Measurements from ENCODE around the gene LCLAT1. TPM values are rescaled to one million over a fixed set of nuclear protein-coding genes. Genes with fewer than 3 reads are reported as not detected.

The LCLAT1 gene
- polyA plus RNA-seq, 2 of the 4 experiments (the other 2 are of a cell fraction) = 19.5 to 71.0 TPM

- ChIA-PET POLR2A (no interaction called here), CTCF (interaction anchor here (0.7 to 1.4 kb wide), 2 partner anchors 59 to 504 kb away, joined by 3 to 4 read pairs; no protein-coding TSS in a partner anchor)
- FAIRE-seq (no peak), ATAC-seq (no peak), DNase-seq (ENCODE audit: low read depth in 1 of 2, low spot score in 1 of 2) (no peak)
- H3K4me1 ChIP-seq = no peaks in the 10 kb centered on the region
- H3K27ac ChIP-seq = no peak overlapping the region
- H3K4me2 ChIP-seq = no peak overlapping the region
- WGBS (ENCODE audit: missing lambda C conversion rate) = 83% methylated on average over 8 of the region's 8 CpGs
- no peak overlapping the region for H3K4me3 ChIP-seq
- H3K9me3 ChIP-seq = no peaks in the 10 kb centered on the region
- no peak for TF ChIP-seq NR3C1 (IDR thresholded peaks at IDR 0.05)
- TF ChIP-seq RCOR1 (IDR thresholded peaks at IDR 0.05; ENCODE audit: low read depth, low read length) = no peak
- no peak for TF ChIP-seq PHF8 (IDR thresholded peaks at IDR 0.05; ENCODE audit: borderline replicate concordance, low read depth)
Observed at GRCh38 chr2:30652271-30652915, 205.3 kb downstream of the LCLAT1 start.

GRCh38 chr2:30653847-30654246, 206.8 kb downstream of the LCLAT1 start:
- ATAC-seq (peak; percentile 40 to 53; a peak in 5 of 6 replicates), DNase-seq (ENCODE audit: low read depth in 1 of 2, low spot score in 1 of 2) (no peak), FAIRE-seq (no peak)
- no peaks in the 10 kb centered on the region for H3K4me1 ChIP-seq
- TF ChIP-seq HDAC2 (IDR thresholded peaks at IDR 0.05) (no peak), EHMT2 (IDR thresholded peaks at IDR 0.05; ENCODE audit: low read depth) (no peak), JUN (IDR thresholded peaks at IDR 0.05) (no peak), HES2 (IDR thresholded peaks at IDR 0.05) (no peak), ELK1 (IDR thresholded peaks at IDR 0.05; ENCODE audit: low read depth, low read length) (no peak), MAFK (IDR thresholded peaks at IDR 0.05; ENCODE audit: partially characterized antibody) (no peak), TP53 (CRISPR knock-in tag; IDR thresholded peaks at IDR 0.05) (no peak), CHD4 (IDR thresholded peaks at IDR 0.05; ENCODE audit: borderline replicate concordance) (no peak), FOSL2 (IDR thresholded peaks at IDR 0.05) (no peak), FOSL2 (CRISPR knock-in tag; IDR thresholded peaks at IDR 0.05) (no peak), ZC3H11A (IDR thresholded peaks at IDR 0.05) (no peak), ZNF302 (CRISPR knock-in tag; IDR thresholded peaks at IDR 0.05) (no peak), PBX3 (IDR thresholded peaks at IDR 0.05) (no peak), PHF8 (IDR thresholded peaks at IDR 0.05; ENCODE audit: borderline replicate concordance, low read depth) (no peak), EP300 (IDR thresholded peaks at IDR 0.05) (no peak), RFX5 (IDR thresholded peaks at IDR 0.05) (no peak)
- ChIA-PET CTCF (interaction anchor here (0.6 to 1.5 kb wide), 13 partner anchors 8 to 625 kb away, joined by 3 to 4 read pairs (median 3); partner anchors contain the start of gene EHD3), POLR2A (interaction anchor here (0.7 to 1.1 kb wide), 2 partner anchors 423 to 616 kb away, joined by 3 to 4 read pairs; partner anchors contain the start of gene LBH)
- no peak overlapping the region for H3K4me3 ChIP-seq
- no peak overlapping the region for H3K4me2 ChIP-seq
- WGBS (ENCODE audit: missing lambda C conversion rate) = 63% methylated on average over 2 of the region's 2 CpGs
- H3K27ac ChIP-seq = no peak overlapping the region
- H3K9me3 ChIP-seq = no peaks in the 10 kb centered on the region

GRCh38 chr2:30654404-30654803, 207.4 kb downstream of the LCLAT1 start:
- ChIA-PET CTCF (interaction anchor here (0.7 to 1.5 kb wide), 8 partner anchors 23 to 490 kb away, joined by 3 to 5 read pairs (median 3); no protein-coding TSS in a partner anchor), POLR2A (interaction anchor here (0.7 kb wide), 1 partner anchor 615 kb away, joined by 3 read pairs; no protein-coding TSS in a partner anchor)
- Histone ChIP-seq H3K4me3 (no peak overlapping the region), H3K27ac (no peak overlapping the region; a peak in 1 of 6 replicates), H3K9me3 (no peaks in the 10 kb centered on the region), H3K4me2 (no peak overlapping the region), H3K4me1 (no peaks in the 10 kb centered on the region)
- WGBS (ENCODE audit: missing lambda C conversion rate) = 95% methylated on average over 3 of the region's 3 CpGs
- FAIRE-seq (no peak), ATAC-seq (no peak), DNase-seq (ENCODE audit: low read depth in 1 of 2, low spot score in 1 of 2) (no peak)
- TF ChIP-seq HES2 (IDR thresholded peaks at IDR 0.05) (no peak), ZNF302 (CRISPR knock-in tag; IDR thresholded peaks at IDR 0.05) (no peak), E2F6 (IDR thresholded peaks at IDR 0.05; ENCODE audit: borderline replicate concordance, low read depth) (no peak), ESRRA (IDR thresholded peaks at IDR 0.05; ENCODE audit: borderline replicate concordance, low read length) (no peak), HOXB13 (CRISPR knock-in tag; IDR thresholded peaks at IDR 0.05; ENCODE audit: low read depth) (no peak), HEYL (CRISPR knock-in tag; IDR thresholded peaks at IDR 0.05) (no peak), FOXS1 (CRISPR knock-in tag; IDR thresholded peaks at IDR 0.05) (no peak), PBX3 (IDR thresholded peaks at IDR 0.05) (no peak), PHF8 (IDR thresholded peaks at IDR 0.05; ENCODE audit: borderline replicate concordance, low read depth) (no peak), HDAC2 (IDR thresholded peaks at IDR 0.05) (no peak), CHD2 (IDR thresholded peaks at IDR 0.05; ENCODE audit: low read length, partially characterized antibody) (no peak), NR3C1 (IDR thresholded peaks at IDR 0.05) (no peak), KDM1A (IDR thresholded peaks at IDR 0.05; ENCODE audit: low read depth) (no peak), TP53 (CRISPR knock-in tag; IDR thresholded peaks at IDR 0.05) (no peak), TFCP2L1 (CRISPR knock-in tag; IDR thresholded peaks at IDR 0.05) (no peak), RCOR1 (IDR thresholded peaks at IDR 0.05; ENCODE audit: low read depth, low read length) (no peak), MYC (IDR thresholded peaks at IDR 0.05; ENCODE audit: borderline replicate concordance, low read length) (no peak)
